K562 (cell line): ENCODE data around the gene THAP12. TPM values are rescaled to one million over a fixed set of nuclear protein-coding genes. Genes with fewer than 3 reads are reported as not detected.
A peak's percentile ranks its signal among the peaks of the same experiment; 100 is the strongest.

ENCODE experiments used
- ADNP ChIP-seq: fragments of 200-800 bp; sonication (Bioruptor generic); IDR thresholded peaks from 2 replicates; pipeline ENCODE4 v1.6.1; 2016; ENCODE audit warnings: missing genetic modification characterization, missing compliant biosample characterization
- BHLHE40 ChIP-seq: IDR thresholded peaks from 2 replicates; pipeline ENCODE4 v1.6.1; 2011; ENCODE audit warnings: low read length, improper control_type of control experiment
- CBFB ChIP-seq: sonication (generic); formaldehyde crosslinking; IDR thresholded peaks from 2 replicates; pipeline ENCODE4 v1.4.0; 2020; ENCODE audit warnings: mild to moderate bottlenecking, missing genetic modification reagents
- CHD7 ChIP-seq: fragments of 200-600 bp; sonication (generic); IDR thresholded peaks from one replicate; pipeline ENCODE4 v1.6.1; 2012; ENCODE audit warnings: mild to moderate bottlenecking, low read depth, low read length, inconsistent platforms
- FOXM1 ChIP-seq, 2 experiments: fragments of 450-650 bp in 1 of 2; sonication (generic) in 1 of 2; formaldehyde crosslinking in 1 of 2; IDR thresholded peaks; 2 replicates each; pipeline versions ENCODE4 v1.6.1 to v1.9.0; 2017 to 2022; ENCODE audit warnings: low read depth in 2 of 2, mild to moderate bottlenecking in 2 of 2, missing genetic modification reagents in 1 of 2, moderate library complexity in 1 of 2
- RBM14 ChIP-seq: fragments of 200-400 bp; formaldehyde crosslinking; IDR thresholded peaks from 2 replicates; pipeline ENCODE4 v1.6.1; 2018; ENCODE audit warnings: low read depth, mild to moderate bottlenecking, low read length, moderate library complexity, borderline replicate concordance; ENCODE audit not compliant: insufficient read depth
- TAL1 ChIP-seq: fragments of 450-650 bp; IDR thresholded peaks from 2 replicates; pipeline ENCODE4 v1.6.1; 2016; ENCODE audit warnings: mild to moderate bottlenecking
- TCF7L2 ChIP-seq: fragments of 150-350 bp; IDR thresholded peaks from 2 replicates; pipeline ENCODE4 v1.6.1; 2016; ENCODE audit warnings: low read depth, mild to moderate bottlenecking, low read length, moderate library complexity
- ZNF134 ChIP-seq: fragments of 250-450 bp; sonication (Bioruptor Pico); conservative IDR thresholded peaks from 2 replicates; pipeline ENCODE4 v1.4.0; 2020
- ZNF280A ChIP-seq: fragments of 450-650 bp; IDR thresholded peaks from 2 replicates; pipeline ENCODE4 v1.6.1; 2018; ENCODE audit warnings: mild to moderate bottlenecking, low read depth; ENCODE audit not compliant: partially characterized antibody
- polyA plus RNA-seq, 8 experiments: library from polyadenylated mRNA; depleted of rRNA in 4 of 8; stranded (reverse) in 5 of 8; unstranded in 3 of 8; fragments of >200 nt; fragmentation: Nextera tagmentation in 2 of 8; fragmentation: Illumina TruSeq in 1 of 8; extraction: Ambion mirVana in 2 of 8; extraction: Trizol in 1 of 8; gene quantifications; 2 replicates each; pipeline versions ENCODE4 v1.2.1 to v1.2.3, GENCODE V29; 2011 to 2014; ENCODE audit warnings: inconsistent platforms in 1 of 8, missing spikeins in 1 of 8
- total RNA-seq, 7 experiments: library from RNA; depleted of rRNA in 6 of 7; stranded (reverse); fragments of >200 nt in 6 of 7; fragmentation: Illumina TruSeq in 2 of 7; extraction: Trizol in 2 of 7; gene quantifications; 2 replicates each; pipeline versions ENCODE4 v1.2.1 to v1.2.3, GENCODE V29; 2011 to 2021; ENCODE audit warnings: low replicate concordance in 1 of 7
- TF ChIP-seq, protein P1 (sequence below): fragments of 250-450 bp; sonication (Bioruptor Pico); IDR thresholded peaks from 2 replicates; pipeline ENCODE4 v1.4.0; 2020; ENCODE audit warnings: mild to moderate bottlenecking

The THAP12 gene
- total and polyA plus RNA-seq, 9 of the 15 experiments (the other 6 are each of a cell fraction or from before 2014, with no cell fraction given) = 28.1 to 103 (median 57.8) TPM

DNA sequence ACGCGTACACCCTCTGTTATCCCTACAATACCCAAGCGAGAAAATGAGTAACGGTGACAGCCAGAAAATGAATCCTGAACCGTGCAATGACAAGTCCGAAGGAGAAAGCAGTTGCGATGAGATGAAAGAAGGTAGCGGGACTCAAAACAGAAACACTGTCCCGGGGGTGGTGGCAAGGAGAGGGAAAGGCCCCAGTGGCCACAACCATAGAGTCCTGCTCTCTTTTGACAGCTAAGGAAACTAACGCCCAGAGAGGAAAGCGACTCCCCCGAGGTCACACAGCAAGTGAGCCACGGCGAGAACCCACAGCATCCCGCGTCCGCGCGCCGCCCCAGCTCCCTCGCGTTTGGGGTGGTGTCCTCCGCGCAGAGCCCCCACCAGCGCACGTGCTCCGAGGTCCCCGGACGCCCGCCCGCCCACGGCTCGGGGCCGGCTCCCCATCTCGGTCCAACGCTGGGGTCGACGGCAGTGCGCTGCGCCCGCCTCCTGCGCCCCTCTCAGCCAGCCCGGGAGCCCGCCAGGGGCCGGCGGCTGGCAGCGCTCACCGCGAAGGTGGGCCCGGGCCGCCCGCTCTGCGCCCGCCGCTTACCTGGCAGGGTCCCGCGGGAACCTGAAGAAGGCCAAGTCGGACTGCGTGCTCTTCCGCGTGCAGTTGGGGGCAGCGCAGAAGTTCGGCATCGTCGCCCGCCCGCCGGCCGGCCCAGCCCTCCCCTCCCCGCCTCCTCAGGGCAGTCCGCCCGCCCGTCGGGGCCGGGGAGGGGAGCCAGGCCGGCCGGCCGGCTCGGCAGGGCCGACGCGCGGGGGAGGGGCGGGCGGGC, 564 bp downstream of the THAP12 start (continued):
- TF ChIP-seq TCF7L2 = no peak
- no peak for TF ChIP-seq ZNF134 (CRISPR knock-in tag)
- no peak for TF ChIP-seq CHD7
- TF ChIP-seq ADNP (tag) = no peak
- TF ChIP-seq TAL1 = no peak
- no peak for TF ChIP-seq RBM14
- TF ChIP-seq ZNF280A = no peak
- TF ChIP-seq, protein P1, sequence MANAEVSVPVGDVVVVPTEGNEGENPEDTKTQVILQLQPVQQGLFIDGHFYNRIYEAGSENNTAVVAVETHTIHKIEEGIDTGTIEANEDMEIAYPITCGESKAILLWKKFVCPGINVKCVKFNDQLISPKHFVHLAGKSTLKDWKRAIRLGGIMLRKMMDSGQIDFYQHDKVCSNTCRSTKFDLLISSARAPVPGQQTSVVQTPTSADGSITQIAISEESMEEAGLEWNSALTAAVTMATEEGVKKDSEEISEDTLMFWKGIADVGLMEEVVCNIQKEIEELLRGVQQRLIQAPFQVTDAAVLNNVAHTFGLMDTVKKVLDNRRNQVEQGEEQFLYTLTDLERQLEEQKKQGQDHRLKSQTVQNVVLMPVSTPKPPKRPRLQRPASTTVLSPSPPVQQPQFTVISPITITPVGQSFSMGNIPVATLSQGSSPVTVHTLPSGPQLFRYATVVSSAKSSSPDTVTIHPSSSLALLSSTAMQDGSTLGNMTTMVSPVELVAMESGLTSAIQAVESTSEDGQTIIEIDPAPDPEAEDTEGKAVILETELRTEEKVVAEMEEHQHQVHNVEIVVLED = no peak
- no peak for TF ChIP-seq FOXM1 (IDR thresholded peaks at IDR 0.05; ENCODE audit: low read depth)
- TF ChIP-seq FOXM1 (CRISPR knock-in tag; IDR thresholded peaks at IDR 0.05; ENCODE audit: low read depth) = no peak
- TF ChIP-seq CBFB (CRISPR knock-in tag) = no peak
- TF ChIP-seq BHLHE40 = peak; percentile 7; the same call in 1 of the 2 replicates
